GM21390 (cell line): ENCODE measurements around the gene EMX1.
"Not testable (repeated sequence)": the region's sequence is repeated elsewhere in the genome, so short reads cannot be mapped to it uniquely, and the experiment has no call there.

Experiments
- ATAC-seq: cut with Tn5 transposase; IDR thresholded peaks from one replicate; pipeline ENCODE4 v1.9.1; 2021; ENCODE audit not compliant: unreplicated experiment

Gene EMX1

DNA sequence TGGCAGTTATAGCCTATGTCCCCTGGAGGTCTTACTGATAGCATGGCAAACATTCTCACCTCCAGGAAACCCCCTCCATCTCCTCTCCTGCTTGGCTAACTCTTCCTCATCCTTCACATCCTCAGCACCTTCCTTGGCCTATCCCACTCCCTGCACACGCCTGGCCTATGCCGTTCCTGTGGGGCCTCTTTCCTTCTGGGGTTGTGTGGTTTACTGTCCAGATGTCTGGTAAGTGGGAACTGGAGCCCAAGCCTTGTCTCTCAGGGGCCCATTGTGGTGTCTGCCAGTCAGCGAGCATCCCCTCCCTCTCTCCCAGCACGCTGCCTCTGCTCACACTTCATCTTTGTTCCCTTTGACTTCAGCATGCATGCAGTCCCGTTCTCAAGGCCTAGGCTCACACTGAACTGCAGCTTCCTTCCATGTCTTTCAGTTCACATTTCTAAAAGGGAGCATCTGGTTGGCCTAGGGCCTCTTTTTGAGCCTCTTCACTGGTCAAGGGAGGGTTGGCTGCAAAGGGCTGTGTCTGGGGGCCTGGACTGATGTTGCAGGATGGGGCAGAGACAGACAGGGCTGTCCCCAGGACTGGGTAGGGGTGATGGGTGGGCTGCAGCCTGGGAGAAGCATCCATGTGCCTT lies 17.0 kb upstream of the EMX1 start:
- ATAC-seq, result no peak

DNA sequence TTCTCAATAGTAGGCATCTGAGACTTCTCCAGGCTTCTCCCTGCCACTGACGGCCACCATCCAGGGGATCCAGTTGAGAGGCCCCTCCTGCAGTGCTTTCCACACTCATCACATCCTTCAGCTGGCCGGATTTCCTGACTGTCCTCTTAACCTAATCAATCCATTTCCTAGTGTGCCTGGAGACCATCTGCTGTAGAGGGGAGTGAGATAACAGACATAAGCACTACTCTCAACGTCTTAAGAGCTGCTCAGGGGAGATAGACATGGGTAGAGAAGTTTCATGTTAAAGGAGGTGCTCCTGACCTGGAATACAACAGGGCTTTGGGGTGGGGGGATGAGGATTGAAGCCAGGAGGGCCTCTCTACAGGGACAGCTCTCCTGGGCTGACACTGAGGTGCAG lies 15.9 kb upstream of the EMX1 start:
- ATAC-seq, result no peak

DNA sequence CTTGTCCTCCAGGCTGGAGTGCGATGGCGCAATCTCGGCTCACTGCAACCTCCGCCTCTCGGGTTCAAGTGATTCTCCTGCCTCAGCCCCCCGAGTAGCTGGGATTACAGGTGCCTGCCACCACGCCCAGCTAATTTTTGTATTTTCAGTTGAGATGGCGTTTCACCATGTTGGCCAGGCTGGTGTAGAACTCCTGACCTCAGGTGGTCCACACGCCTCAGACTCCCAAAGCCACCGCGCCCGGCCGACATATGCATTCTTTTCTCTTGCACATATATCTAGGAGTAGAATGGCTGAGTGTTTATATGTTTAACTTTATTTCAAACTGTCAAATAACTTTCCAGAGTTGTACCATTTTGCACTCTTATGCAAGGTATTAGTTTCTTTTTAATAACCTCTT lies 9.9 kb upstream of the EMX1 start:
- ATAC-seq, result not testable (repeated sequence)

DNA sequence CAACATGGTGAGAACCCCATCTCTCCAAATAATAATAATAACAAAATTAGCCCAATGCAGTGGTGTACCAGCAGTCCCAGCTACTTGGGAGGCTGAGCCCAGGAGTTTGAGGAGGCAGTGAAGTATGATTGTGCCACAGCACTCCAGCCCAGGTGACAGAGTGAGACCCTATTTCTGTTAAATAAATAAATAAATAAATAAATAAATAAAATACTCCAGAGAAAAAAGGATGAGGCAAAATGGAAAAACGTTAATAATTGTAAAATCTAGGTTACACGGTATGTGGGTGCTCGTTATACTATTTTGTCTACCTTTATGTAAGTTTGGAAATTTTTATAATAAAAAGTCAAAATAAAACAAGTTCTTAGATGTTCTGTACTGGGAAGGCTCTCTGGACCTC lies 8.6 kb upstream of the EMX1 start:
- no peak for ATAC-seq

DNA sequence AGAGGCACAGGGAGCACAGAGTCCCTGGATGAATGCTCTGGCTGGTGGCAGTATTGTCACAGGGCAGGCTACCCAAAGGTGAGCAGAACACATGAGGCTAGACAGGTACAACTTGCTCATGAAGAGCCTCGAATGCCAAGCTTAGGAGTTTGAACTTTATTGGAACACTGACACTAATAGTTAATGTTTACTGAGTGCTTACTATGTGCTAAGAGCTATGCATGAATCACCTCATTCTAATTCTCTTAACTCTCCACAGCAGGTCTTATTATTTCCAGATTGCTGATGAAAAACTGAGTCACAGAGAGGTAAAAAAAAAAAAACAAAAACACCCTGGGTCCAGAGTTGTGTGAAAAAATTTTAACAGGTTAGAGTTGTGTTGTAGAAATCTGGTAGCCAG lies 6.1 kb upstream of the EMX1 start:
- no peak for ATAC-seq

DNA sequence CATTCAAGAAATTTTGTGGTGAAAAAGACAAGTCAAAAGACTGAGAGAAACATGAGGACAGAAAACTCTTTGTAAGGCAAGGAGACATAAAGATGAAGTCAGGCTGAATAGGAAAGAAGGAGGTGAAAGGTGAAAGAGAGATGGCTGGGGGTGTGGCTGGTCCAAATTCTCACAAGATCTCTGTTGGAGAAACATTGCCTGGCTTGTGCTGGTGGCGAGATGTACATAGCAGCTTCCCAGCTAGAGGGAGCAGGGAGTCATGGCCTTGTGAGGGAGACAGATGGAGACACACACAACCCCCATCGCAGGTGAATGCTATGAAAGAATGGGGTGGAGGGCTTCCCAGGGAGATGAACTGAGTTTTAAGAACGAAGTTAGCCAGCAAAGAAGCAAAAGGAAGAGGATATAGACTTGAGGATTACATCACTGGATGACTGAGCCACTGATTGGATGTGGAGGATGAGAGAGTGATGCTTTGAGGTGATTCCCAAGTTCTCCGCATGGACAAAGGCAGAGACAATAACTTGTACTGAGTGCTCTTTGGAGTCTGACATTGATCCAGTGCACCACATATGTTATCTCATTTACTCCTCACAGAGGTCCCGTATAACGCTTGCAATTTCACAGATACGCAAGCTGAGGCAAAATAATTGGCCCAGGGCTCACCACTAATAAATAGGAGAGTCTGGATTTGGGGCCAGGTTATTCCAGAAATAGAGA lies 3.7 kb upstream of the EMX1 start:
- ATAC-seq, result no peak

DNA sequence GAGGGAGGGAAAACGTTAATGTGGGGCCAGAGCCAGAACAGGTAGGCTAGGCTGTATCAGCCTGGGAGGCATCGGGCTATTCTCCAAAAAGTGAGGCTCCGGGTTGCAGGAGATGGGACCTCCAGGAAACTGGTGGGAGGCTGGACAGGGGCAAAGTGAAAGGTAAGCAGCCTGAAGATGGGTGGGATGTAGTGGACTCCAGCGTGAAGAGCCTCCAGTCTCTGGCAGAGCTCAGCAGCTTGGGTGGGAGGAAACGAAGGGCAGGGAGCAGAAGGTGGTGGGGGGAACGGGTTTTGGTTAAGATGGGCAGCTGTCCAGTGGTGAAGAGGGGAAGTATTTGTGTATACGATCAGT lies 3.1 kb upstream of the EMX1 start:
- no peak for ATAC-seq

DNA sequence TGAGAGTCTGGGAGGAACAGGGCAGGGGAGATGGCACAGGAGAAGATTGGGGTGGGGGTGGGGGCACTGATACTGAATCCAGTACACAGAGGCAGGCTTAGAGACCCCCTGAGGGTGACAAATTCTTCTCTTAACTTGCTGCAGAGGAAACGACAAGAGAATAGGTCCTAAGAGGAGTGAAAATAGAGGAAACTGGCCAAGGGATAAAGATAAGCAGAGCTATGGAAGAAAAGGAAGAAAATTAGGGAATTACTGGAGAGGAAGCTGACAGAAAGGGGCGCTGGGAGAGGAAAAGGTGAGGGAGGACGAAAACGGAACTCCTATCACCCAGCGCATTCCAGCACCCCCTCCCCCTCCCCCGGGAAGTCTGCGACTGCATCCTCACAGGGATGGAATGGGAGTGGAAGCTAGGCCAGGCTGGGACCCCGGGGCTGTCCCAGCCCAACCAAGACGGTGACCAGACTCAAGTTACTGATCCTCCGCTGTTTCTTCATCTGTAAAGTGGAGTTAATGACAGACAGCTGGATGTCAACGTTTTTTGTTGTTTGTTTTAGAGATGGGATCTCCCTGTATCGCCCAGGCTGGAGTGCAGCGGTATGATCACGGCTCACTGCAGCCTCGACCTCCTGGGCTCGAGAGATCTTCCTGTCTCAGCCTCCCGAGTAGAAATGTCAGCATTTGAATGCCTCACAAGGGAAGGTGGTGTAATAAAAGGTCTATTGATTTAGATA lies 2.6 kb upstream of the EMX1 start:
- no peak for ATAC-seq

DNA sequence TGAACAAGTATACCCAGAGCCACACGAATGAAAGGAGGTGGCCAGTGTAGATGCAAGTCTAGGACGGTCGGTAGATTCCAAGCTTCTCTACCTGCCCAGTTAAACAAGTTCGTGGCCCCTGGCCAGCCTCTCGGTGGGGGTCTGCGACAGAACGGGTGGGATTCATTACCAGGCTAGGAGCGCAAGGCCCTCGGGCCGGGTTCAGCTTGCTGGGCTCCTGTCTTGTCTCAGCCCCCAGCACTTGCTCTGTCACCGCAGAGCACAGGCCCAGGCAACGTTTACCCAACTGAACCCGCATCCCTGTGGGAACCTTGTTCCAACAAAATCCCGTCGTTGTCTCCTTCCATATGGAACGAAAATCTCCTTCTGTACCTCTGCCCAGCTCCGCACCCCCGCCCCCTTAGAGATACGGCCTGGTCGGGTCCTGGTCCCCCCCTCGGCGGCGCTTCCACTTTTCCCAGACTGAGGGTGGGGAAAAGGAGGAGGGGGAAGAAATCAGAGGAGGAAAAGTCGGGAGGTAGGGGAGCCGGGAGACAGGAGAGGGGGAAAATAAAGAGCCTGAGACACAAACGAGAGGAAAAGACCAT lies 1.9 kb upstream of the EMX1 start:
- no peak for ATAC-seq

DNA sequence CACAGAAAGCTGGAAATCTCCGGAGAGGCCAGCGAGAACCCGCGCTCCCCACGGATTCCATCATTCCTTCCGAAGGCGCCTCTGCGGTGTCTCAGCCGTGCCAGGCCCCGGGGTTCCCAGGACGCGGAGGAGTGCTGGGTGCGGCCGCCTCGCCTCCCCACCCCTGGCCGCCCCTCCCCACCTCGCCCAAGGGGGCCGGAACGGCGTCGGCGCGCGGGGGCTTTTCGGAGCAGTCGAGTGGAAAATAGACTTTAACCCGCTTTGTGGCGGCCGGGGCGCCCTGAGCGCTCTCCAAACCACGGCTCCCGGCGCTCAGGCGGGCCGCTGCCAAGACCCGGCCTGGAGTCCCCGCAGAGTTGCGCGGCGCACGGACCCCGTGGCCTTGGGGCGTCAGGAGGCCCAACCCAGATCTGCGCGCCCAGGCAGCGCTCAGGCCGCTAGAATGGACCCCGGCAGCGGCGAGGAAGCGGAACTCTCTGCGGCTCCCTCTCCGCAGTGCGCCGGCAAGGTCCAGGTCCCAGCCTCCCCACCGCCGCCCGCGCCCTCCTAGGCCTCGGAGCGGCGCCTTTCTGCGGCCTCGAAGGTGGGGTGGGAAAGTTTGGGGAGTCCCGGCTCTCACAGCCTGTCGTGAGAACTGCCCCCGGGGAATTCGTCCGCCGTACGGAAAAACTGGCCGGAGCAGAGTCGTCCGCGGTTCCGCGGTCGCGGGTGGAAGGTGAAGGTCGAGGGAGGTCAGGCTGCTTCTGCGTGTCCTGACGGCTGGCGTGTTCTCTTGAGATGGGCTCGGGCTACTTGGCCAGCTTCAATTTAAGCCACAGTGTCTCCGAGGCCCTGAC lies 1.2 kb upstream of the EMX1 start:
- peak; percentile 58 for ATAC-seq

DNA sequence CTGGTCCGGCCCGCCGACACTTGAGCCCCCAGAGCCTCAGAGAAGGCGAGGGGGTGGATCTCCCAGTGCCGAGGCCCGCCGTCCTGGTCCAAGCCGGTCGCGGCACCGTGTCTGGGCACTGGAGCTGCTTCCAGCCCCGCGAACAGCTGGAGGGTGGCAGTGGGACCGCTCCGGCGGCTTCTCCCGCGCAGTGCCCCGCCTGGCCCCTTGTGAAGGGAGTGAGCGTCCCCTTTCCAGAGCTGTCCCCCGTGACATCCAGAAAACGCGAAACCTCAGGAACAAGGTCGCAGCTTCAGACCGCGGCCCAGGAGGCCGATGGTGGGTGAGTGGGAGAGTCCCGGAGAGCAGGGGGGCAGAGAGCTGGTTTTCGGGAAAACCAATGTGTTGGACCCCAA lies 579 bp upstream of the EMX1 start:
- ATAC-seq, result peak; percentile 1

DNA sequence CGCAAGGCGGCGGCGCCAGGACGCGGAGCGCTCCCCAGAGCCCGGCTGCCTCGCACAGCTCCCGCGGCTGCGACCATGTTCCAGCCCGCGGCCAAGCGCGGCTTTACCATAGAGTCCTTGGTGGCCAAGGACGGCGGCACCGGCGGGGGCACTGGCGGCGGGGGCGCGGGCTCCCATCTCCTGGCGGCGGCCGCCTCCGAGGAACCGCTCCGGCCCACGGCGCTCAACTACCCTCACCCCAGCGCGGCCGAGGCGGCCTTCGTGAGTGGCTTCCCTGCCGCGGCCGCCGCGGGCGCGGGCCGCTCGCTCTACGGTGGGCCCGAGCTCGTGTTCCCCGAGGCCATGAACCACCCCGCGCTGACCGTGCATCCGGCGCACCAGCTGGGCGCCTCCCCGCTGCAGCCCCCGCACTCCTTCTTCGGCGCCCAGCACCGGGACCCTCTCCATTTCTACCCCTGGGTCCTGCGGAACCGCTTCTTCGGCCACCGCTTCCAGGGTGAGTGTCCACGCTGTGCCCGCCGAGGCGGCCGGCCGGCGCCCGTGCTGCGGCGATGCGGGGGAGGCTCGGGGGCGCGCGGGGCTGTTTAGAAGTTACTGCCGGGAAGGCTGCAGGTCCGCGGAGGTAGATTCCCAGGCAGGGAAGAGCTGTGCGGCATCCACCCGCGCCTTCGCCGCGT lies 696 bp downstream of the EMX1 start:
- peak; percentile 0 for ATAC-seq

DNA sequence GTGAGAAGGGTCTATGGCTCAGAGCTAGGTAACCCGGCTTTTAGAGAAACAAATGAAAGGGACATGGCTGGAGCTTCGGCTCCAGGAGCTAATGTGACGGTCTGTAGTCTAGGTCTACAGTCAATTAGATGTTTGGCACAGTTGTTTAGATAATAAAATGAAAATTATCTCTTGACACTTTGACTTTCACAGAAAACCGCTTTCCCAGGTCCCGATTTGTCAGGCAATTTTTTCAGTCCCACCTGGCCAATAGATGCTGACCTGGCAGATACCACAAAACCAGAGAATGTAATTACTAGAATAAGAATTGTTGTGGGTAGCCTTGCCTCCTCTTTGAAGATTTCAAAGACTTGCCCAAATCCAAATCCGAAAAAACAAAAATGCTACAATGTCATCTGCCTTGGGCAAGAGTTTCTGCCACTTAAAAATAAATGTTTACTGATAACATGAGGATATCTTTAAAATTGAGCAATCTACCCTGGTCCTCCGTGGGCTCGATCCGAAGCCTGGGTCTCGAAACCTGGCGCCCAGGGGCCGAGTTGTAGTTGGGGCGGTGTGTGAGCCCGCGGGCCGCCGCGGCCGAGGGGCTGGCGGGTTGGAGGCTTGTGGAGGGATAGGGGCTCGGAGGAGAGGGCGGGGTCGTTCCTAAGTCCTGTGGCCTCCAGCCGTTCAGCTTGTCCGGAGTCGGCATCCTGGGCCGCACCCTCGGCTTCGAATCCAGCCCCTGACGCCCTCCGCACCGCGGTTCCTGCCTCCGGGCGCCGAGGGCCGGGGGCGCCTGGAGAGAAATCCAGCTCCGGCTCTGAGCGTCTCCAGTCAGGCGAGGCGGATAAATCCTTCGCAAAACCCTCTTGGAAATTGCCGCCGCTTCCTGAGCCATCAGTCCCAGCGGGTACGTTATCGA lies 2.3 kb downstream of the EMX1 start:
- no peak for ATAC-seq

DNA sequence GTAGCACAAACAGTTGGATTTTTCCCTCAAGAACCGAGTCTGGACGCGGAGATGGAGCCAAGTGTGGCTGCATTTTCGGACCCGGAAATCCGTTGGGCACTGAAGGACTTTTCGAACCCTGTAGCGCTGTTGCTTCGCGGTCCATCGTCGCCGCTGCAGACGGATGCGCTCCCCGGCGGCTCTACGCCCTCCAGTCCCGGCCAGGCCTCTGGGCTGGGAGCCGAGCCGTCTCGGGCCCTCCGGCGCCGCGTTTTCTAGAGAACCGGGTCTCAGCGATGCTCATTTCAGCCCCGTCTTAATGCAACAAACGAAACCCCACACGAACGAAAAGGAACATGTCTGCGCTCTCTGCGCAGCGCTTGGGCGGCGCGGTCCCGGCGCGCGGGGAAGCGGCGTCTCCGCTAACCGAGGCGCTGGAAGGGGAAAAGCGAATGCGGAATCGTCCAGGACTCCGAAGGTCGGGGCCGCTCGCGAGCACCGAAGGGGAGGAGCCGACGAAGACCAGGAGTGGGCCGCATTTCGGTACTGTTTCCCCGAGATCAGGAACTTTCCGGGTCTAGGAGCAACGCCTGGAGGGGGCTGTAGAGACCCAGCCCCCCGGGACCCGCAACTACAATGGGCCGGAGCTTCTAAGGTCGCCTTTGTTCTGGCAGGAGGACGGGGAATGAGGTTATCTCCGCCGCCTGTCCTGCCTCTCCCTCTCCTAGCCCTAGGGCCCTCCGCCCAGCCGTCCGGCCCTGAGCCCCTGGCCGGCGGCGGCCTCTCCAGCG lies 3.2 kb downstream of the EMX1 start:
- no peak for ATAC-seq

DNA sequence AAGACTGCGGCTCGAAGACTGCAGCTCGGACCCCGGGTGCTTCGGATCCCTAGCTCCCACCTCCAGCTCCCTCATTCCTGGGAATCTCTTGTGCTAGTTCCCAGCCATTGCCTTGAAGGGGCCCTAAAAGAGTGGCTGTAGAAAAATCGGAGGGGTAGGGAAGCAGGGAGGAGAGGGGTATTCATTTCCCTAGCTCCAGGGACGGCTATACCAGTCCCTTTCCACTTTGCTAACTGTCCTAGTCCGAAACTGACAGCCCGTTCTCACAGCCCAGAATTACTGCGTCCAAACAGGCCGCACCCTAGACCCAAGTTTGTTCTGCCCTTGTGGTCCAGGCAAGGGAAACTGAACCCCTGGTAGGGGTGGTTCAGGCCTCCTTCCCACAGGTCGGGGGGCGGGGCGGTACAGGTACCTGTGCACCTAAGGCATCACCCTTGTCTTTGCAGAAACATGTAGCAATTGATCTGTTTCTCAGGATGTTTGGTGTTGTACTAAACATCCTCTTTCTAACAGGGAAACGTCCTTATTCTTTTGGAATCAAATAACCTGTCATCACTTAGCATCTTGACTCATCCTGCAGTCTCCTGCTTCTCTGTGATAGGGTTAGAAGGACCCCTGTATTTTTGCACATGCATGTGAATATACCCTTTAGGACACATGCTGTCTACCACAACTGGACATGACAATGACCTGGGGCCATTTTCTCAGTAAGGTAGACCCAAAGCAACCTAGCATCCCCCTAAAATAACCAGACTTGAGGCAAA lies 4.0 kb downstream of the EMX1 start:
- no peak for ATAC-seq

DNA sequence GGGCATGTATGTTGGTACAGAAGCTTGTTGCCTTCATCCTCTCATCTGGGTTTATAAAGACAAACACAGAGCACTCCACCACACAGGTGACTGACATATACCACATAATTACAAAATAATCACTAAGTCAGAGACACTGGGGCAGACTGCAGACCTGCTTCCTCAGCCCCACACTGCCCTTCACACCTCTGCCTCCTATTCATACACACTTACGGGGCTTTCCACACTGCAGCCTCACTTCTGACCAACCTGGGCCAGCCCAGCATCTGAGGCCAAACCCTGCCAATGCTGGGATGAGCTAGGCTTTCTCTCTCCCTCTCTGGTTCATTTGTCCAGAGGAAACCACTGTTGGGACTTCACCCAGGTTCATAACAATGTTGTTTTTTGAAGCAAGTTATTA lies 4.5 kb downstream of the EMX1 start:
- no peak for ATAC-seq

DNA sequence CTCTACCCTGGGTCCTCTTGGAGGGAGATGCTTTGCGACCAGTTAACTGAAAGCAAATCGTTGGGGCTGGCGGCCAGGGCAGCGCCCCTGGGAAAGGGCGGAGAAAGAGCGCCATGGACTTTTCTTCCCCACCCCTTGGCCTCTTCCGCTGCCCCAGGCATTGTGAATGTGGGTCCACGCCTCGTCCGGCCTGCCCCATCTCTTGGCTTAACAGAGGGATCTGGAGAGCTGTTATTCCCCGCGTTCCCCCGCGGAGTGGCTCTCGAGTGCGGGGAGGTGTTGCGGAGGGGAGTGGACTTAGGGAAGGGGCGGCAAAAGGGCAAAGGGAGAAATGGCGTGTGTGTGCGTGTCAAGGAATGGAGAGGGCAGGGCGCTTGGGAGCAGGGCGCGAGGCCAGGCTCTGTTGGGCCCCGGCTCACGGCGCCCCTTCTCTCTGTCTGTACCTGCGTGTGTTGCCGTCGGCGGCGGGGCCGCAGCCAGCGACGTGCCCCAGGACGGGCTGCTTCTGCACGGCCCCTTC lies 6.6 kb downstream of the EMX1 start:
- no peak for ATAC-seq
